ENCODE results near the gene ENAH.
"Not testable (repeated sequence)": the region's sequence is repeated elsewhere in the genome, so short reads cannot be mapped to it uniquely, and the experiment has no call there.

The ENAH gene

DNA sequence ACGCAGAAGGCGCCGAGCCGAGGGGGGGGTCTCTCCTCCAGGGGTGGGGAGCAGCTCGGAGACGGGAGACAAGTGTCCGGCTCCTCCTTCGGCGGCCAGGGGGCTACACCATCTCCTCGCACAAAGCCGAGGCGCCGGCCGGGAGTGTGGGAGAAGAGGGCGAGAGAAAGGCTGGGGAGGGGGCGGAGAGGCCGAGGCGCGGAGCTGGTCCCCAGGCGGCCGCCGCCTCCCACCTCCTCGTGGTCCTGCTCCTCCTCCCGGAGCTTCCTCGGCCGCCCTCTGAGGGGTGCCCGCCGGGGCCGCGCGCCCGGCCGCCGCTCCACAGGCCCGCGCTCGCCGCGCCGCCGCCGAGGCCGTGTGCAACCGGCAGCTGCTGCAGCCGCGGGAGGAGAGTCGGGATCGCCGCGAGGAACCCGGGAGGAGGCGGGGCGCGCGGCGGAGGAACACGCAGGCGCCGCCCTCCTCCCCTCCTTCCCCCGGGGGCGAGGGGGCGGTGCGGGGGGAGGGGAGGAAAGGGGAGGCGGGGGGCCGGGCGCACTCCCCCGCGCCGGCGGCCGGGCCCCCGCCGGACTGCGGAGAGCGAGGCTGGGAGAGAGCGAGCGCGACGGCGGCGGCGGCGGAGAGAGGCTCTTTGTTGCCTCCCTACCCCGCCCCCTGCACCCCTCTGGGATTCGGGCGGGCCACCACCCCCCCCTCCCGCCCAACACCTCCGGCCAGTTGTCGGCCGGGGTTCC is at the start of gene ENAH:
Gene ENAH (minus strand): TSS at position 395 of the 734 bp plus-strand sequence. CDS start 433 bp downstream, outside the sequence.
- Histone ChIP-seq H3K9ac (ENCODE audit: low read depth, low read length) (peak within 1 kb of the TSS; percentile 96), H3K4me1 (ENCODE audit: insufficient read depth, low read length) (peaks cover 8% of the 10 kb centered on the region), H3K36me3 (ENCODE audit: insufficient read depth, low read length) (no peaks in the 10 kb centered on the region), H3K9me3 (ENCODE audit: control insufficient read depth, insufficient read depth, low read length) (no peaks in the 10 kb centered on the region)

DNA sequence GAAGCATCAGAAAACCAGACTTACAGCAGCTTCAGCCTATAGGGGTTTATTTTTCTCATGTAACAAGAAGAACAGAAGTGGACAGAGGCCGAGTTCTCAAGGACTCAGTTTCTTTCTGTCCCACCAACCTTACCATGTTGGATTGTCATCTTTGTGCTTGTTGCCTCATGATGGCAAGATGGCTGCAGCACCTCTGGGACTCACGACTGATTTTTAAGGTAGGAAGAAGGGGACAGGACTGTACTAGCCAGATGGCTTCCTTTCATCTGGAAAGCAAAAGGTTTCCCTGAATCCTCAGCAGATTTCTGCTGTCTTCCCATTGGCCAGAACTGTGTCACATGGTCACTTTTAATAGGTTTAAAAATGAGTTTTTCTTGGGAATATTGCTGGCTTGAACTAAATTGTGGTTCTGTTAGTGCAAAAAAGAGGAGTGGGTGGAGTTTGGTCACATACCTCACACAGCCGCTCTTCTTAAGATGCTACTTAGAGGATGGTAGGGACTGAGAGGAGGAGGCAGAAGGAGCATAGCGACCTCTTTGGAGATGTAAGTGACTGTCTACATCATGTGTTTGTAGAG is 48.1 kb upstream of the ENAH start:
- Histone ChIP-seq H3K9me3 (ENCODE audit: control insufficient read depth, insufficient read depth, low read length) (no peaks in the 10 kb centered on the region), H3K9ac (ENCODE audit: low read depth, low read length) (no peak overlapping the region), H3K36me3 (ENCODE audit: insufficient read depth, low read length) (no peaks in the 10 kb centered on the region; the same call in 1 of the 2 replicates), H3K4me1 (ENCODE audit: insufficient read depth, low read length) (peaks cover 4% of the 10 kb centered on the region; the same call in 1 of the 2 replicates)

DNA sequence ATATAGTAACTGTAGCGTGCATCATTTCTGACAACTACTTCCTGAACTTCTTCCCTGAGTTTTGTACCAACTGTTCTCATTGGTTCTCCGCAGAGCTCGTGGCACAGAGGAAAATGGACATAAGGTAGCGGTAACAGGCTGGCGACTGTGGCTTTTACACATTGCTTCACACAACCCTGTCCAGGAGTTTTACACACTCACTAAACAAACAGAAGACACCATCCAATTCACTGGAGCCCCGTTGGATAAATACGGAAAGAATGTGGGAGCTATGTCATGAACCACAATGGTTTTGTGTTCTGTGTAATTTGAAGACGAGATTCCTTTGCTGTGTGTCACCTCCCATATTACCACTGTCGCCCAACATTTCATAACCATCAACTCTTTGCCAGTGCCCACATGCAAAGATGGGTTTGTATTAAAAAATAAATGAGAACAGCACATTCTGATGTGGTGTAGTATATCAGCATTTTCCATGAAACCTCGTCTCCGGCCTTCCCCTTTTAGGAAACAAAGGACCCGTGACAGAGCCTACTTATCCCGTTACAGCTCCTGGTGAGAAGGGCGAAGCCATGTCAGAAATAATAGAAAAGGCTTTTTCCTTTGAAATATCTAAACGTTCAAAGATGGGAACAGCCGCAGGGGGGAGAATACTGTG is 47.4 kb upstream of the ENAH start:
- Histone ChIP-seq H3K36me3 (ENCODE audit: insufficient read depth, low read length) (no peaks in the 10 kb centered on the region; the same call in 1 of the 2 replicates), H3K9me3 (ENCODE audit: control insufficient read depth, insufficient read depth, low read length) (no peaks in the 10 kb centered on the region), H3K4me1 (ENCODE audit: insufficient read depth, low read length) (peaks cover 4% of the 10 kb centered on the region; the same call in 1 of the 2 replicates), H3K9ac (ENCODE audit: low read depth, low read length) (no peak overlapping the region)

DNA sequence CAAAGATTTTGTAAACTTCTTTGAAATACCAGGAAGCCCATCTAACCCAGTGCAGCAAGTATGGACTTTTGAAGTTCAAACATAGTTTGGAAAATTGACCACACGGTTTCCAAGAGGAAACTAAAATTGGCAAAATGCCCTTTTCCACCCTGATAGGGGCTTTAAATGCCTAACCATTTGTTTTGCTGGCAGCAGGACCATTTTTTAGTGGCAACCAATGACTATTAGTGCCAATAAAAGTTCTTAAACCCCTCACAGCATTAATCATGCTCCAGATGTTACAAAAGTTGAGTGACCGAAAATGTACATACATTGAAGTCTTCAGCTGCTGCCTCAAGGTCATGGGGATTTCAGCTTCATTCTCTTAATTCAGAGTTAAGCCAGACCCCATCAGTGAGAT is 46.4 kb upstream of the ENAH start:
- H3K9me3 ChIP-seq (ENCODE audit: control insufficient read depth, insufficient read depth, low read length): no peaks in the 10 kb centered on the region
- H3K36me3 ChIP-seq (ENCODE audit: insufficient read depth, low read length): no peaks in the 10 kb centered on the region; the same call in 1 of the 2 replicates
- H3K4me1 ChIP-seq (ENCODE audit: insufficient read depth, low read length): peaks cover 4% of the 10 kb centered on the region; the same call in 1 of the 2 replicates
- no peak overlapping the region for H3K9ac ChIP-seq (ENCODE audit: low read depth, low read length)

DNA sequence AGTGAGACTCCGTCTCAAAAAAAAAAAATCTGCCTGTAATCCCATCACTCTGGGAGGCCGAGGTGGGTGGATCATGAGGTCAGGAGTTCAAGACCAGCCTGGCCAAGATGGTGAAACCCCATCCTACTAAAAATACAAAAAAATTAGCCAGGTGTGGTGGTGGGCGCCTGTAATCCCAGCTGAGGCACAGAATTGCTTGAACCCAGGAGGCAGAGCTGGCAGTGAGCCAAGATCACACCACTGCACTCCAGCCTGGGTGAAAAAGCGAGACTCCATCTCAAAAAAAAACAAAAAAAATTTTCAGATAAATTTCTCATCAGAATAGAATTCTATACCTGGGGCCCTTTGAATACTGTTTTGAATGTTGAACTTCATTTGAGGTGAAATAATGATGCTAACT is 45.3 kb upstream of the ENAH start:
- H3K4me1 ChIP-seq (ENCODE audit: insufficient read depth, low read length); H3K9ac ChIP-seq (ENCODE audit: low read depth, low read length); H3K36me3 ChIP-seq (ENCODE audit: insufficient read depth, low read length); H3K9me3 ChIP-seq (ENCODE audit: control insufficient read depth, insufficient read depth, low read length): not testable (repeated sequence)

DNA sequence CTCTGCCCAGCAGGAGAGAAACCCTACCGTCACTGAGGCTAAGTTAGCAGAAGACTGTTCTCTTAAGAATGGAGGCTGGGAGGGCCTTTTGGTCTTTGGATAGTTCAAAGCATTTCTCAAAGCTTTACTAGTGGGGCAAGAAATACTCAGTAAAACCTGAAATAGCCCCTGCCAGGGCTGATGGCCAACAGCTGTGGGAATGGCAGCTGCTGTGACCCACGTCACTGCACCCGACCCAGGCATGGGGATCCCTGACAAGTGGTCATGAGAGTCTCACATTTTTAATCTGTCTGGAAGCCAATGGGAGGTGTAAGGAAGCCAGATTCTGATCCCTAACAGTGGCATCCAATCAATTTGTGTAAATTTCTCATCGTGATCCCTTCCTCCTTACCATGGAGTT is 44.5 kb upstream of the ENAH start:
- Histone ChIP-seq H3K9me3 (ENCODE audit: control insufficient read depth, insufficient read depth, low read length) (no peaks in the 10 kb centered on the region), H3K4me1 (ENCODE audit: insufficient read depth, low read length) (peaks cover 4% of the 10 kb centered on the region; the same call in 1 of the 2 replicates), H3K36me3 (ENCODE audit: insufficient read depth, low read length) (no peaks in the 10 kb centered on the region; the same call in 1 of the 2 replicates)

DNA sequence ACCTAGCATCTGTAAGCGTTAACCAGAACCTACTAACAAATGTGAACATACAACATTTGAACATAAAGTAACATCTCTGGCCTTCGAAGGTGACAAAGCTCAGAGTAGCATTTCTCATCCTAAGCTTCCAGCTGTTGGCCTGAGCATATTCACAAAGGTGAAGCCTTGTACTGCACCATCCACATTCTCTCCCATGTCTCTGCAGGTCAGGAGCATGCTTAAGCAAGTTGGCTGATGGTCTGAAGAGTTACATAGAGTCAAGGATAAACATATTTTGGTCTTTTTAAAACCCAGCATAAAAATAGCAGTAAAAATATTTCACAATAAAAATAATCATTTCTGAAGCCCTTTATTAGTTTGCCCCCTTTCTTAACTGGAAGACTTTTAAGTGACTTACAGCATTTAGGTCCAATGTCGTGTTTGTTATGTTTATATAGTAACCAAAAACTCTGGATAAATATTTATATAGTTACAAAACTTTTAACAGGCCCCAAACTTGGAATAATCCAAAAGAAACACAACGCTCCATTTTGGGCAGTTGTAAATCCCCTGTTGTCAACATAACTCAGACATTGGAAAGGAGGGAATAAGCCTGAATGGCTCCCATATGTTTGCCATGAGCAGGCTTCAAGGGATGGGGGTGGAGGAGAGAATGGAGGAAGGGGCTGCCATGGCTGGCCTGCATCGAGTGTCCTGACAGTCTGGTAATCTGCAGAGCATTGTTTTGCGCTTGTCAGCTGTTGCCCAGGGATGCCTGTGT is 42.8 kb upstream of the ENAH start:
- no peaks in the 10 kb centered on the region for H3K9me3 ChIP-seq (ENCODE audit: control insufficient read depth, insufficient read depth, low read length)
- no peak overlapping the region for H3K9ac ChIP-seq (ENCODE audit: low read depth, low read length)

More for the DNA sequence above, 44.5 kb upstream of the ENAH start:
- H3K9ac ChIP-seq (ENCODE audit: low read depth, low read length): no peak overlapping the region

DNA sequence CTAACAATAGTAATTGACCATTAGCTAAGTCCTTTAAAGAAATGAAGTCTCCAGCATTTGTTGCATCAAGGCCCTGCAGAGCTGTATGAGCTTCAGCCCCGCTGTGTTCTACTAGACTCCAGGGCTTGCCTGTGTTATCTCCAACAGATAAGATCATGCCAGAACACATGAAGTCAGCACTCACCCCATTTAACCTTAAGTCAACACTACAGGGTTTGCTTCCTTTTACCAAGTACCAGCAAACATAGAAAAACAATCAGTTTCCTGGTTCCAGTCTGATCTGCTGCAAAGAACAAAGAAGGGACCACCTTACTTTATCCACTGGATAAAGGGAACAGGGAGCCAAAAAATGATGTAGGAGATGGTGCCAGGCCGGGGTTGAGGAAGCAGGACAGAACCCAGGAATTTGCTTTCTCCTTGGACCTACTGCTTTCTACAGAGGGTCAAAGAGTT is 41.3 kb upstream of the ENAH start:
- Histone ChIP-seq H3K4me1 (ENCODE audit: insufficient read depth, low read length) (no peaks in the 10 kb centered on the region), H3K9me3 (ENCODE audit: control insufficient read depth, insufficient read depth, low read length) (no peaks in the 10 kb centered on the region), H3K36me3 (ENCODE audit: insufficient read depth, low read length) (no peaks in the 10 kb centered on the region), H3K9ac (ENCODE audit: low read depth, low read length) (no peak overlapping the region)

More for the DNA sequence above, 42.8 kb upstream of the ENAH start:
- no peaks in the 10 kb centered on the region; the same call in 1 of the 2 replicates for H3K36me3 ChIP-seq (ENCODE audit: insufficient read depth, low read length)
- peaks cover 4% of the 10 kb centered on the region; the same call in 1 of the 2 replicates for H3K4me1 ChIP-seq (ENCODE audit: insufficient read depth, low read length)

DNA sequence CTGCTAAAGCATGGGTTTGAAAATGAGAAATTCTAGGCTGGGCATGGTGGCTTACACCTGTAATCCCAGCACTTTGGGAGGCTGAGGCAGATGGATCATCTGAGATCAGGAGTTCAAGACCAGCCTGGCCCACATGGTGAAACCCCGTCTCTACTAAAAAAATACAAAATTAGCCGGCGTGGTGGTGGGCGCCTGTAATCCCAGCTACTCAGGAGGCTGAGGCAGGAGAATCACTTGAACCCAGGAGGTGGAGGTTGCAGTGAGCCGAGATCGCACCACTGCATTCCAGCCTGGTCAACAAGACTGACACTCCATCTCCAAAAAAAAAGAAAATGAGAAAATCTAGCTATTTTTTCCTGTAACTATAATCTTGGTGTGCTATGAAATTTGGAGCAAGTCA is 40.8 kb upstream of the ENAH start:
- not testable (repeated sequence) for H3K9me3 ChIP-seq (ENCODE audit: control insufficient read depth, insufficient read depth, low read length); H3K9ac ChIP-seq (ENCODE audit: low read depth, low read length); H3K36me3 ChIP-seq (ENCODE audit: insufficient read depth, low read length); H3K4me1 ChIP-seq (ENCODE audit: insufficient read depth, low read length)

DNA sequence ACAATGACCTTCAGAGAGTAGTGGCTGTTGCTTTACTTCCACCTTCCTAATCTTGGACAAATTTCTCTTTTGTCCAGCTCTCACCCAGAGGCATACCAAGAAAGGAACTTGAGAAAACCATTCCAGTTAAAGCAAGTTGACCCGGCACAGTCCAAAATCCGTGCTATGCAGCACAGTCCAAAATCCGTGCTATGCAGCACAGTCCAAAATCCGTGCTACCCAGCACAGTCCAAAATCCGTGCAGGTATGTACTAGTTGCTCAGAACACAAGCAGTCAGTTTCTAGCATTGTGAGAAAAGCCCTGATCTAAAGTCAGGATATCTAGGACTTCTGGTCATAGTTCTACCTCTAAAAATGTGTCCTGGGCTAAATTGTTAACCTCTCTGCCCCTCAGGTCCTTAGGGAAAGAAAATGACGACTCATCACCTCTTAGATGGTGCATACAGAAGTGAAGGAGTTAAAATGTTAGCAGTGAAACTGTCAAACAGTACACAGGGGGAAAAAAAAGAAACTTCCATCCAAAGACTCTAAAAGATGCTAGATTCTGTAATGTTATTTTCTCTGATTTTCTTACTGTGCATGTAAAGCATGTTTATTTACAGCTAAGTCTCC is 40.3 kb upstream of the ENAH start:
- Histone ChIP-seq H3K9ac (ENCODE audit: low read depth, low read length) (no peak overlapping the region), H3K36me3 (ENCODE audit: insufficient read depth, low read length) (no peaks in the 10 kb centered on the region), H3K9me3 (ENCODE audit: control insufficient read depth, insufficient read depth, low read length) (no peaks in the 10 kb centered on the region), H3K4me1 (ENCODE audit: insufficient read depth, low read length) (no peaks in the 10 kb centered on the region)

DNA sequence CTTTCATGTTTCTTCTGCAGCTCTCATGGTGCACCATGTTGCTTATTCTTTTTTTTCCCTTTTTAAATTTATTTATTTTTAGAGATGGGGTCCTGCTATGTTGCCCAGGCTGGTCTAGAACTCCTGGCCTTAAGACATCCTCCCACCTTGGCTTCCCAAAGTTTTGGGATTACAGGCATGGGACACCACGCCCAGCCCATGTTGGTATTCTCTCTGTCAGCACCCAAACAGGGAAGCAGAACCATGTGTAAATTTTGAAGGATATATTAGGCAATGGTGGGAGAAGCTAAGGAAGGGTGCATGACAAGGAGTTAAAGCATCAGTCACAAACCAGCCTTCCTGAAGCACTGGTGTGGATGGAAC is 39.6 kb upstream of the ENAH start:
- Histone ChIP-seq H3K36me3 (ENCODE audit: insufficient read depth, low read length) (no peaks in the 10 kb centered on the region), H3K4me1 (ENCODE audit: insufficient read depth, low read length) (no peaks in the 10 kb centered on the region), H3K9me3 (ENCODE audit: control insufficient read depth, insufficient read depth, low read length) (no peaks in the 10 kb centered on the region), H3K9ac (ENCODE audit: low read depth, low read length) (no peak overlapping the region)

DNA sequence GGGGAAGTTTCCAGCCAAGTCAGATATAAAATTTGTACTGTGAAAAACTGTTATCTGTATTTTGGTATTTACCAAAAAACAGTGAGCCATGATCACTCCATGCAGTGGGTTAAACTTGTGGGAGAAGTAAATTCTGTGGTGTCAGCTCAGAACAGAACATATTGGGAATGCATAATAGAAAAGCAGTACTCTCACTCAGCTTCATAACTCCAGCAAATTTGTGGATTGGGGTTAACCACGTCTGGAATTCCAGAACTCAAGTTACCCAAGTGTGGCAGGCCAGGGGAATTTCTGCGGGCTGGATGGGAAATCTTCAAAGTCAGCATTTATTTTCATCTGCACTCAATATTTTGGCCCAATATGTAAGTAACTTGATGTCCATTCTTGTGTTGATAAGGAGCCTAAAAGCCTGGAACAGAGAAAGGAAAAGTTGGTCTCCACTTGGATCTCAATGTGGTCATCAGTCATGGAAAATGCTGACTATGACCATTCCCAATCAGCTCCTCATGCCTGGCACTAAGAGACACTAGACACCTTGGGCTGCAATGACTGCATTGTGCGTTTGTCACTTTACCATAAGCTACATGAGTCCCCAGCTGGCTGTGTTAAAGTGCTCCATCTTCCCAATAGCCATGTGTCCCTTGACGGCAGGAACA is 39.1 kb upstream of the ENAH start:
- Histone ChIP-seq H3K4me1 (ENCODE audit: insufficient read depth, low read length) (no peaks in the 10 kb centered on the region), H3K36me3 (ENCODE audit: insufficient read depth, low read length) (no peaks in the 10 kb centered on the region), H3K9me3 (ENCODE audit: control insufficient read depth, insufficient read depth, low read length) (no peaks in the 10 kb centered on the region), H3K9ac (ENCODE audit: low read depth, low read length) (no peak overlapping the region)

DNA sequence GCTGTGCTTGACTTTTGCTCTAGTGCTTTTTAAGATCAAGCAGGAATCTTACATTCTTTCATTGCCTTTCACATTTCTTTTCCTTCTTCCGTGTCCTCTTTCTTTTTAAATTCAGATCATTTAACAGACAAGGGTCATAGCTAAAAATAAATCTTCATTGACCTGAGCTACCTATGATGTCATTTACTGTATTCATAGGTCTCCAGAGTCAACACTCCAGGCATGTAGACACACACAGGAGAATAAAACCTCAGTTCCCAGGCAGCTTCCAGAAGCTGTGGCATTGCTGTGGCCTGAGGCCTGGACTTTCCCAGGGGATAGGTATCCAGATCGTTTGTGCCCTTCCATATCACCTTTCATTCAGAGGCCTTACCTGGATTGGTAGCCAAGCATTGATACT is 38.5 kb upstream of the ENAH start:
- H3K4me1 ChIP-seq (ENCODE audit: insufficient read depth, low read length): no peaks in the 10 kb centered on the region
- H3K36me3 ChIP-seq (ENCODE audit: insufficient read depth, low read length): no peaks in the 10 kb centered on the region
- no peaks in the 10 kb centered on the region for H3K9me3 ChIP-seq (ENCODE audit: control insufficient read depth, insufficient read depth, low read length)
- H3K9ac ChIP-seq (ENCODE audit: low read depth, low read length): no peak overlapping the region
